Liver (tissue), 3 donors: Measurements from ENCODE around the gene SLC6A3.

Experiments used
- ATF3 ChIP-seq: IDR thresholded peaks from 2 replicates; pipeline ENCODE4 v1.6.1; 2016; ENCODE audit warnings: antibody characterized with exemption
- CTCF ChIP-seq: fragments of 150-350 bp; IDR thresholded peaks from 2 replicates; pipeline ENCODE4 v1.5.1; 2017; ENCODE audit warnings: improper control_type of control experiment, low read depth, low read length; ENCODE audit not compliant: missing input control
- GABPA ChIP-seq, 2 donors: IDR thresholded peaks in 1 of 2; conservative IDR thresholded peaks in 1 of 2; 2 replicates each; pipeline ENCODE4 v1.6.1; 2016; ENCODE audit warnings: antibody characterized with exemption in 2 of 2, mild to moderate bottlenecking in 1 of 2, moderate library complexity in 1 of 2
- HNF4A ChIP-seq, 2 donors: conservative IDR thresholded peaks; 2 replicates each; pipeline ENCODE4 v1.6.1; 2016; ENCODE audit warnings: antibody characterized with exemption in 2 of 2, mild to moderate bottlenecking in 2 of 2
- JUND ChIP-seq, 2 donors: IDR thresholded peaks; 2 replicates each; pipeline ENCODE4 v1.6.1; 2016; ENCODE audit warnings: antibody characterized with exemption in 2 of 2
- NR2F2 ChIP-seq: IDR thresholded peaks from 2 replicates; pipeline ENCODE4 v1.6.1; 2016; ENCODE audit warnings: antibody characterized with exemption
- RAD21 ChIP-seq, 2 donors: IDR thresholded peaks; 2 replicates each; pipeline ENCODE4 v1.6.1; 2016; ENCODE audit warnings: antibody characterized with exemption in 2 of 2, mild to moderate bottlenecking in 2 of 2
- REST ChIP-seq: IDR thresholded peaks from 2 replicates; pipeline ENCODE4 v1.6.1; 2016; ENCODE audit warnings: antibody characterized with exemption, mild to moderate bottlenecking
- RXRA ChIP-seq, 2 donors: IDR thresholded peaks; 2 replicates each; pipeline ENCODE4 v1.6.1; 2017 to 2018; ENCODE audit warnings: antibody characterized with exemption in 2 of 2, mild to moderate bottlenecking in 1 of 2
- TAF1 ChIP-seq: conservative IDR thresholded peaks from 2 replicates; pipeline ENCODE4 v1.6.1; 2016; ENCODE audit warnings: antibody characterized with exemption, mild to moderate bottlenecking
- donor health status: healthy.
- donor health status: healthy.

GRCh38 chr5:1479066-1479465 is 33.8 kb upstream of the SLC6A3 start:
- TF ChIP-seq CTCF (no peak), TAF1 (no peak), RAD21 (IDR thresholded peaks at IDR 0.05) (no peak), REST (no peak), GABPA (IDR thresholded peaks at IDR 0.05 in 1 of 2, conservative IDR thresholded peaks at IDR 0.05 in 1 of 2) (no peak), HNF4A (conservative IDR thresholded peaks at IDR 0.05) (no peak), NR2F2 (no peak), RXRA (IDR thresholded peaks at IDR 0.05) (no peak), JUND (IDR thresholded peaks at IDR 0.05) (no peak), ATF3 (no peak)
